ENCODE results near the gene PALMD. TPM values are rescaled to one million over a fixed set of nuclear protein-coding genes. Genes with fewer than 3 reads are reported as not detected.

PALMD gene
- total and polyA plus RNA-seq, 11 donors, result 74.0 to 236 (median 120) TPM

GRCh38 chr1:99600782-99601181 lies 45.1 kb upstream of the PALMD start:
- ATAC-seq (no peak), DNase-seq (no peak)
- intact Hi-C loops (cut with DNase I), result loop anchor here in 6 of 10 donors (5.0 kb wide), 3 partner anchors 37 to 47 kb away; partner anchors contain the start of gene PALMD (in 3 of the 6)
- Histone ChIP-seq H3K4me3 (no peak overlapping the region), H3K27me3 (no peaks in the 10 kb centered on the region), H3K27ac (peak overlapping the region in 7 of 12 donors; percentile 0 to 82 (median 27)), H3K36me3 (no peaks in the 10 kb centered on the region), H3K9me3 (no peaks in the 10 kb centered on the region), H3K4me1 (peaks cover 0 to 39% (median 11%) of the 10 kb centered on the region in 12 donors)
- 55 to 65% (median 65%) methylated on average over 3 of the region's 3 CpGs for WGBS, 4 donors
- no peak for TF ChIP-seq CTCF (IDR thresholded peaks at IDR 0.05)
- no peak for TF ChIP-seq POLR2A (IDR thresholded peaks at IDR 0.05)

DNA sequence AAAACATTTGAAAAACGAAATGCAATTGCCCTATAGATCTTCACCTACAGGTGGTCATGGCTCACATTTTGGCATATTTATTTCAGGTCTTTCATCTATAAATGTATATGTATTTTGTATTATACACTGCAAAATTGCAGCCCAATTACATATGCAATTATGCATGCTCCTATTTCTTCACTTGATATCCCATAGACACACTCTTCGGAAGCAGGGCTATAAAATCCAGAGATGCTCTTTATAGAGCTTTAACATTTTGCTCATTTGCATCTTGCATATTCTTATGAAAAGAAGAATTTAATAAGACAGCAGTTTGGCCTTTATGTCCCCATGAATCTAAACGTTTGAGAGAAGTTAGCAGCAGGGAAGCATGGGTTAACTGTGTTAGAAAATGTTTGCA lies 44.7 kb upstream of the PALMD start:
- TF ChIP-seq POLR2A (IDR thresholded peaks at IDR 0.05), result no peak
- TF ChIP-seq CTCF (IDR thresholded peaks at IDR 0.05), result no peak
- intact Hi-C loops (cut with DNase I), result loop anchor here in 6 of 10 donors (5.0 kb wide), 3 partner anchors 36 to 46 kb away; partner anchors contain the start of gene PALMD (in 3 of the 6)
- Histone ChIP-seq H3K27ac (peak overlapping the region in 5 of 12 donors; percentile 2 to 70 (median 59)), H3K4me1 (peaks cover 0 to 39% (median 11%) of the 10 kb centered on the region in 12 donors), H3K4me3 (no peak overlapping the region), H3K27me3 (no peaks in the 10 kb centered on the region), H3K9me3 (no peaks in the 10 kb centered on the region), H3K36me3 (no peaks in the 10 kb centered on the region)
- no peak for DNase-seq
- no peak for ATAC-seq
- 80 to 84% (median 82%) methylated on average over 3 of the region's 3 CpGs for WGBS, 4 donors

- no peaks in the 10 kb centered on the region for H3K36me3 ChIP-seq
- H3K27ac ChIP-seq, result peak overlapping the region in 9 of 12 donors; percentile 19 to 70 (median 56)
- H3K4me1 ChIP-seq, result peaks cover 0 to 39% (median 11%) of the 10 kb centered on the region in 12 donors
- WGBS, 4 donors, result 88 to 90% (median 89%) methylated on average over 4 of the region's 4 CpGs
- H3K4me3 ChIP-seq, result no peak overlapping the region
- no peak for ATAC-seq
- H3K9me3 ChIP-seq, result no peaks in the 10 kb centered on the region
- DNase-seq, result no peak
- no peak for TF ChIP-seq CTCF (IDR thresholded peaks at IDR 0.05)
- TF ChIP-seq POLR2A (IDR thresholded peaks at IDR 0.05), result no peak
- H3K27me3 ChIP-seq, result no peaks in the 10 kb centered on the region
- intact Hi-C loops (cut with DNase I), result loop anchor here in 7 of 10 donors (2.0 to 5.0 kb wide), 4 partner anchors 35 to 45 kb away; partner anchors contain the start of gene PALMD (in 3 of the 7)
These were observed 44.1 kb upstream of the PALMD start for GRCh38 chr1:99601709-99602403.

GRCh38 chr1:99602404-99602969 lies 43.4 kb upstream of the PALMD start:
- DNase-seq (no peak), ATAC-seq (peak in 2 of 4 donors; percentile 28 to 64)
- WGBS, 4 donors, result 25 to 58% (median 51%) methylated on average over 1 of the region's 1 CpG
- Histone ChIP-seq H3K27ac (peak overlapping the region; percentile 9 to 73 (median 56)), H3K27me3 (no peaks in the 10 kb centered on the region), H3K9me3 (peaks cover 0 to 2% (median 0%) of the 10 kb centered on the region in 12 donors), H3K4me3 (no peak overlapping the region), H3K36me3 (no peaks in the 10 kb centered on the region), H3K4me1 (peaks cover 0 to 39% (median 11%) of the 10 kb centered on the region in 12 donors)
- intact Hi-C loops (cut with DNase I), result loop anchor here in 7 of 10 donors (2.0 to 5.0 kb wide), 4 partner anchors 35 to 45 kb away; partner anchors contain the start of gene PALMD (in 3 of the 7)
- TF ChIP-seq POLR2A (IDR thresholded peaks at IDR 0.05), result no peak
- no peak for TF ChIP-seq CTCF (IDR thresholded peaks at IDR 0.05)
